ENCODE measurements around the gene MPP7.

DNA sequence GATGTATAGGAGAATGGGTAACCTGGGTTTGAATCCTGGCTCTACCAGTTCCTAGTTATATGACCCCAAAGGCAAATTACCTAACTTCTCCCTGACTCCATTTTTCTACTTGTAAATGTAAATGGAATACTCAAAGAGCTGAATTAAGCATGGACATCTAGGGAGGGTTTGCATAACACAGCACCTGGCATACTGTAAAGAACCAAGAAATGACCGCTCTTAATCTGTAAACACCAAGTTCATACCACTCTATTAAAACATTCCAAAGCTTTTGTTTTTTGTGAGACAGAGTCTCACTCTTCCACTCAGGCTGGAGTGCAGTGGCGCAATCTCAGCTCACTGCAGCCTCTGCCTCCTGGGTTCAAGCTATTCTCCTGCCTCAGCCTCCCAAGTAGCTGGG, 19.6 kb downstream of the MPP7 start:
- TF ChIP-seq CTCF (IDR thresholded peaks at IDR 0.05; ENCODE audit: insufficient read depth, low read length, poor library complexity, severe bottlenecking): no peak
- no peak for TF ChIP-seq EZH2phosphoT487 (conservative IDR thresholded peaks at IDR 0.05; ENCODE audit: low read length)

Measured in SU-DHL-6 (cell line).